Liver (tissue), 9 donors: ENCODE results near the gene RBPJ. TPM values are rescaled to one million over a fixed set of nuclear protein-coding genes. Genes with fewer than 3 reads are reported as not detected.

Source experiments
- DNase-seq: peaks from one replicate; pipeline ENCODE4 v3.0.0-alpha.2; 2017; ENCODE audit warnings: low spot score
- H3K27ac ChIP-seq, 2 donors: one replicate each; pipeline ENCODE4 v1.7.0; 2013; ENCODE audit warnings: inconsistent platforms in 2 of 2, low read length in 2 of 2, control low read depth in 1 of 2, low read depth in 1 of 2, mild to moderate bottlenecking in 1 of 2
- H3K27me3 ChIP-seq, 4 donors: one replicate each; pipeline versions ENCODE4 v1.6.1 to v1.7.0; 2013; ENCODE audit warnings: low read length in 3 of 4, inconsistent platforms in 1 of 4, mild to moderate bottlenecking in 1 of 4, moderate library complexity in 1 of 4; ENCODE audit not compliant: control insufficient read depth in 4 of 4, insufficient read depth in 4 of 4
- H3K36me3 ChIP-seq, 4 donors: one replicate each; pipeline versions ENCODE4 v1.6.1 to v1.7.0; 2013; ENCODE audit warnings: low read length in 3 of 4, mild to moderate bottlenecking in 3 of 4, low read depth in 1 of 4, moderate library complexity in 1 of 4; ENCODE audit not compliant: control insufficient read depth in 4 of 4, insufficient read depth in 3 of 4
- H3K4me1 ChIP-seq, 4 donors: one replicate each; pipeline versions ENCODE4 v1.6.1 to v1.7.0; 2013; ENCODE audit warnings: low read length in 3 of 4, mild to moderate bottlenecking in 3 of 4, moderate library complexity in 1 of 4; ENCODE audit not compliant: control insufficient read depth in 4 of 4, insufficient read depth in 4 of 4
- H3K4me3 ChIP-seq, 3 donors: one replicate each; pipeline versions ENCODE4 v1.6.1 to v1.7.0; 2013; ENCODE audit warnings: low read length in 3 of 3, control low read depth in 1 of 3, low read depth in 1 of 3, mild to moderate bottlenecking in 1 of 3
- H3K9ac ChIP-seq, 2 donors: one replicate each; pipeline ENCODE4 v1.7.0; 2013; ENCODE audit warnings: low read length in 2 of 2, mild to moderate bottlenecking in 2 of 2, moderate library complexity in 2 of 2, control low read depth in 1 of 2, low read depth in 1 of 2
- H3K9me3 ChIP-seq, 4 donors: one replicate each; pipeline versions ENCODE4 v1.6.1 to v1.7.0; 2013; ENCODE audit warnings: low read length in 3 of 4; ENCODE audit not compliant: control insufficient read depth in 4 of 4
- ATF3 ChIP-seq: IDR thresholded peaks from 2 replicates; pipeline ENCODE4 v1.6.1; 2016; ENCODE audit warnings: antibody characterized with exemption
- EGR1 ChIP-seq, 2 donors: IDR thresholded peaks; 2 replicates each; pipeline ENCODE4 v1.6.1; 2016 to 2018; ENCODE audit warnings: antibody characterized with exemption in 2 of 2, low read depth in 2 of 2
- FOXA1 ChIP-seq: IDR thresholded peaks from 2 replicates; pipeline ENCODE4 v1.6.1; 2016; ENCODE audit warnings: antibody characterized with exemption
- FOXA2 ChIP-seq: IDR thresholded peaks from 2 replicates; pipeline ENCODE4 v1.6.1; 2016; ENCODE audit warnings: antibody characterized with exemption
- GABPA ChIP-seq, 2 donors: IDR thresholded peaks in 1 of 2; conservative IDR thresholded peaks in 1 of 2; 2 replicates each; pipeline ENCODE4 v1.6.1; 2016; ENCODE audit warnings: antibody characterized with exemption in 2 of 2, mild to moderate bottlenecking in 1 of 2, moderate library complexity in 1 of 2
- HNF4A ChIP-seq, 2 donors: conservative IDR thresholded peaks; 2 replicates each; pipeline ENCODE4 v1.6.1; 2016; ENCODE audit warnings: antibody characterized with exemption in 2 of 2, mild to moderate bottlenecking in 2 of 2
- HNF4G ChIP-seq: IDR thresholded peaks from 2 replicates; pipeline ENCODE4 v1.6.1; 2016; ENCODE audit warnings: antibody characterized with exemption
- JUND ChIP-seq, 2 donors: IDR thresholded peaks; 2 replicates each; pipeline ENCODE4 v1.6.1; 2016; ENCODE audit warnings: antibody characterized with exemption in 2 of 2
- MAX ChIP-seq: IDR thresholded peaks from 2 replicates; pipeline ENCODE4 v1.6.1; 2016; ENCODE audit warnings: antibody characterized with exemption
- NR2F2 ChIP-seq: IDR thresholded peaks from 2 replicates; pipeline ENCODE4 v1.6.1; 2016; ENCODE audit warnings: antibody characterized with exemption
- RAD21 ChIP-seq, 2 donors: IDR thresholded peaks; 2 replicates each; pipeline ENCODE4 v1.6.1; 2016; ENCODE audit warnings: antibody characterized with exemption in 2 of 2, mild to moderate bottlenecking in 2 of 2
- RXRA ChIP-seq, 2 donors: IDR thresholded peaks; 2 replicates each; pipeline ENCODE4 v1.6.1; 2017 to 2018; ENCODE audit warnings: antibody characterized with exemption in 2 of 2, mild to moderate bottlenecking in 1 of 2
- SP1 ChIP-seq: IDR thresholded peaks from 2 replicates; pipeline ENCODE4 v1.6.1; 2018; ENCODE audit warnings: antibody characterized with exemption, mild to moderate bottlenecking
- TAF1 ChIP-seq: conservative IDR thresholded peaks from 2 replicates; pipeline ENCODE4 v1.6.1; 2016; ENCODE audit warnings: antibody characterized with exemption, mild to moderate bottlenecking
- YY1 ChIP-seq: IDR thresholded peaks from 2 replicates; pipeline ENCODE4 v1.6.1; 2016; ENCODE audit warnings: antibody characterized with exemption, mild to moderate bottlenecking
- WGBS: extraction: QIAGEN DNeasy Blood & Tissue Kit; methylation state at CpG from one replicate; pipeline ENCODE4 v1.1.7; 2013; 5-methylcytosine and 5-hydroxymethylcytosine counted together
- polyA plus RNA-seq, 2 donors: library from polyadenylated mRNA; stranded (reverse) in 1 of 2; unstranded in 1 of 2; fragments of 200-250 nt in 1 of 2; fragments of >200 nt in 1 of 2; fragmentation: Nextera tagmentation in 1 of 2; extraction: Ambion mirVana in 1 of 2; gene quantifications; one replicate each; pipeline versions ENCODE4 v1.2.1 to v1.2.3, GENCODE V29; 2013 to 2015
- total RNA-seq, 2 donors: library from RNA; depleted of rRNA; stranded (reverse); fragments of >200 nt; gene quantifications; one replicate each; pipeline ENCODE4 v1.2.3, GENCODE V29; 2014
- TF ChIP-seq, protein P1 (sequence below): IDR thresholded peaks from 2 replicates; pipeline ENCODE4 v1.6.1; 2016; ENCODE audit warnings: antibody characterized with exemption
- TF ChIP-seq, protein P2 (sequence below): fragments of 150-350 bp; IDR thresholded peaks from 2 replicates; pipeline ENCODE4 v1.5.1; 2017; ENCODE audit warnings: improper control_type of control experiment, low read depth, low read length; ENCODE audit not compliant: missing input control
- donor health status: healthy.
- donor health status: healthy.
- donor health status: healthy.
- donor health status: healthy.
- donor health status: healthy.

The RBPJ gene
- total and polyA plus RNA-seq, 4 donors, result 8.0 to 32.2 (median 22.9) TPM

DNA sequence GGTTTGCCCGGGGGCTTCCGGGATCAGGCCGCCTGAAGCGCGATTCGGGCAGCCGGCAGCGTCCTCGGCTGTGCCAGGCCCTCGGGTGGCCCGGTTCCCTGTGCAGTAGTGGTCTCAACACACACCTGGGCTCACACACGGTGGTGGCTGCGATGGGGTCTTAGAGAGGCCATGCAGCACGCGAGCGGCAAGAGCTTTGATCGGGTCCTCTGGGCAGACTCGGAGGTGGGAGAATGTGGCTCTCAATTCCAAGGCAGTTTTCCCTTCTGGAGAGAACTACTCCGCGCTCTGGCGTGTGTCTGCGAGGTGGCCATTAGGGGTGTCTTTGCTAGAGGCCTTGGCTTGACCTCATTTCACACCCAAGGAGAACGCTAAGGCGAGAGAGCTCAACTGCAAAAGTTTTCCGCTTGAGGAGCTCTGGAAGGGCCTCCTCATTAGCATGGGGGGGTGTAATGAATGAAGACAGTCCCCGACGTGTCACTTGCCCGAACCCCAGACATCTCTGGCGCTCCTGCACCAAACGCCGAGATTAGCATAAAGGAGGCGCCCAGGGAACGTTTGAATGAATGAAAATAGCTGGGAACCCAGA, 771 bp upstream of the RBPJ start (continued):
- TF ChIP-seq NR2F2 (no peak), GABPA (IDR thresholded peaks at IDR 0.05 in 1 of 2, conservative IDR thresholded peaks at IDR 0.05 in 1 of 2) (no peak)

- H3K4me3 ChIP-seq, result peak overlapping the region; percentile 83 to 90 (median 90)
- peak; percentile 39 for DNase-seq
- no peaks in the 10 kb centered on the region for H3K9me3 ChIP-seq
- peak overlapping the region; percentile 70 to 81 for H3K9ac ChIP-seq
- TF ChIP-seq RXRA (IDR thresholded peaks at IDR 0.05) (no peak), EGR1 (IDR thresholded peaks at IDR 0.05; ENCODE audit: low read depth in 2 of 2) (no peak), JUND (IDR thresholded peaks at IDR 0.05) (no peak), YY1 (no peak), HNF4A (conservative IDR thresholded peaks at IDR 0.05) (no peak), GABPA (IDR thresholded peaks at IDR 0.05 in 1 of 2, conservative IDR thresholded peaks at IDR 0.05 in 1 of 2) (no peak), RAD21 (IDR thresholded peaks at IDR 0.05) (no peak), NR2F2 (no peak), ATF3 (no peak), TAF1 (no peak)
- TF ChIP-seq, protein P1, sequence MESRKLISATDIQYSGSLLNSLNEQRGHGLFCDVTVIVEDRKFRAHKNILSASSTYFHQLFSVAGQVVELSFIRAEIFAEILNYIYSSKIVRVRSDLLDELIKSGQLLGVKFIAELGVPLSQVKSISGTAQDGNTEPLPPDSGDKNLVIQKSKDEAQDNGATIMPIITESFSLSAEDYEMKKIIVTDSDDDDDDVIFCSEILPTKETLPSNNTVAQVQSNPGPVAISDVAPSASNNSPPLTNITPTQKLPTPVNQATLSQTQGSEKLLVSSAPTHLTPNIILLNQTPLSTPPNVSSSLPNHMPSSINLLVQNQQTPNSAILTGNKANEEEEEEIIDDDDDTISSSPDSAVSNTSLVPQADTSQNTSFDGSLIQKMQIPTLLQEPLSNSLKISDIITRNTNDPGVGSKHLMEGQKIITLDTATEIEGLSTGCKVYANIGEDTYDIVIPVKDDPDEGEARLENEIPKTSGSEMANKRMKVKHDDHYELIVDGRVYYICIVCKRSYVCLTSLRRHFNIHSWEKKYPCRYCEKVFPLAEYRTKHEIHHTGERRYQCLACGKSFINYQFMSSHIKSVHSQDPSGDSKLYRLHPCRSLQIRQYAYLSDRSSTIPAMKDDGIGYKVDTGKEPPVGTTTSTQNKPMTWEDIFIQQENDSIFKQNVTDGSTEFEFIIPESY, result no peak
- H3K36me3 ChIP-seq, result no peaks in the 10 kb centered on the region
- 1% methylated on average over 52 of the region's 52 CpGs for WGBS
- H3K4me1 ChIP-seq, result peaks cover 0 to 39% (median 24%) of the 10 kb centered on the region in 4 donors
- no peaks in the 10 kb centered on the region for H3K27me3 ChIP-seq
- peak overlapping the region; percentile 22 to 32 for H3K27ac ChIP-seq
Observed at GRCh38 chr4:26321373-26322221, 783 bp downstream of the RBPJ start.

GRCh38 chr4:26322346-26322745, 1.5 kb downstream of the RBPJ start:
- H3K36me3 ChIP-seq, result no peaks in the 10 kb centered on the region
- H3K27me3 ChIP-seq, result no peaks in the 10 kb centered on the region
- H3K4me1 ChIP-seq, result peaks cover 0 to 39% (median 24%) of the 10 kb centered on the region in 4 donors
- H3K4me3 ChIP-seq, result peak overlapping the region in 2 of 3 donors; percentile 90
- peak overlapping the region in 1 of 2 donors; percentile 81 for H3K9ac ChIP-seq
- no peaks in the 10 kb centered on the region for H3K9me3 ChIP-seq
- 49% methylated on average over 7 of the region's 7 CpGs for WGBS
- DNase-seq, result no peak
- no peak for TF ChIP-seq TAF1
- no peak for TF ChIP-seq SP1
- TF ChIP-seq RXRA (IDR thresholded peaks at IDR 0.05), result no peak
- TF ChIP-seq, protein P2, sequence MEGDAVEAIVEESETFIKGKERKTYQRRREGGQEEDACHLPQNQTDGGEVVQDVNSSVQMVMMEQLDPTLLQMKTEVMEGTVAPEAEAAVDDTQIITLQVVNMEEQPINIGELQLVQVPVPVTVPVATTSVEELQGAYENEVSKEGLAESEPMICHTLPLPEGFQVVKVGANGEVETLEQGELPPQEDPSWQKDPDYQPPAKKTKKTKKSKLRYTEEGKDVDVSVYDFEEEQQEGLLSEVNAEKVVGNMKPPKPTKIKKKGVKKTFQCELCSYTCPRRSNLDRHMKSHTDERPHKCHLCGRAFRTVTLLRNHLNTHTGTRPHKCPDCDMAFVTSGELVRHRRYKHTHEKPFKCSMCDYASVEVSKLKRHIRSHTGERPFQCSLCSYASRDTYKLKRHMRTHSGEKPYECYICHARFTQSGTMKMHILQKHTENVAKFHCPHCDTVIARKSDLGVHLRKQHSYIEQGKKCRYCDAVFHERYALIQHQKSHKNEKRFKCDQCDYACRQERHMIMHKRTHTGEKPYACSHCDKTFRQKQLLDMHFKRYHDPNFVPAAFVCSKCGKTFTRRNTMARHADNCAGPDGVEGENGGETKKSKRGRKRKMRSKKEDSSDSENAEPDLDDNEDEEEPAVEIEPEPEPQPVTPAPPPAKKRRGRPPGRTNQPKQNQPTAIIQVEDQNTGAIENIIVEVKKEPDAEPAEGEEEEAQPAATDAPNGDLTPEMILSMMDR, result no peak
- TF ChIP-seq YY1, result no peak
- no peak for TF ChIP-seq EGR1 (IDR thresholded peaks at IDR 0.05; ENCODE audit: low read depth in 2 of 2)
- TF ChIP-seq FOXA2, result no peak
- TF ChIP-seq FOXA1, result no peak
- no peak for TF ChIP-seq JUND (IDR thresholded peaks at IDR 0.05)
- no peak for TF ChIP-seq GABPA (IDR thresholded peaks at IDR 0.05 in 1 of 2, conservative IDR thresholded peaks at IDR 0.05 in 1 of 2)
- no peak for TF ChIP-seq MAX
- no peak for TF ChIP-seq HNF4G
- H3K27ac ChIP-seq, result no peak overlapping the region
